Dermis microvascular lymphatic vessel endothelial cell (primary cell): Measurements from ENCODE around the gene ABT1. TPM values are rescaled to one million over a fixed set of nuclear protein-coding genes. Genes with fewer than 3 reads are reported as not detected.

Experiments used
- DNase-seq, 2 donors: peaks; one replicate each; pipeline versions ENCODE4 v3.0.0 to v3.0.0-alpha.2; 2010; ENCODE audit warnings: low read depth in 2 of 2
- total RNA-seq: library from RNA; depleted of rRNA; stranded (reverse); fragments of >200 nt; gene quantifications from 2 replicates; pipeline ENCODE4 v1.2.1, GENCODE V29; 2014

The ABT1 gene
- total RNA-seq, 1 donor from 2014 or later = 18.4 TPM

DNA sequence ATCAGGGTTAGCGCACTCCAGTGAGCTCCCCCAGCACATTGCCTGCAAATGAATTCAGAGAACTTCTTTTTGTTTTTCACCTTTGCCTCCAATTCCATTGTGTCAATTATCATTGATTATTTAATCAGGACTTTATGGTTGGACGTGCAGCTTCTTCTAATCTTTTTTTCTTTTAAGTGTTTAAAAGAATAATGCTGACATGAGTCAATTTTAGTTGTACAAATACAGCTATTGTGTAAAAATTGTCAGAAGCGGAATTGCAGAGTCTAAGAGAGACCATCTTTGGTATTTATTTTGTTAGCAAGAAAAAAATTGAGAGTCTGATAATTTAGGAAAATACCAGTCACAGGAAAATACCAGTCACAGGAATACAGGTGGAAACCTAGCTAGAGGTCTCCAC, 5.5 kb downstream of the ABT1 start:
- no peak for DNase-seq

DNA sequence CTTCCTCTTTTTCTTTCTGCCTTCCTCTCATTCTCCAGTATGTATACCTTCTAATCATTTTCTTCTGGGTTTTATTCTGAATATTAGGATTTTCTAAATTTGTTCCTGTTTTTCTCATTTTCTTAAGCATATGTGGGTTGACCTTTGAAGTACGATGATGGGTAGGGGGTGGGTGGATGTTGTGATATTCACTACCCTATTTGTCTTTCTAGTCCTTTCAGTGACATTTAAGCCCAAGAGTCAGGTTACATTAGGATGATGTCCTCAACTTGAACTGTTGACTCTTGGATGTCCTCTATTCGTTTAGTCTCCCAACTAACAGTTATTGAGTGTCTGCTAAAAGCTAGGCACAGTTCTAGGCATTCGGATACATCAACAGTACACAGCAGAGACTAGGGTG, 7.3 kb downstream of the ABT1 start:
- DNase-seq = no peak

DNA sequence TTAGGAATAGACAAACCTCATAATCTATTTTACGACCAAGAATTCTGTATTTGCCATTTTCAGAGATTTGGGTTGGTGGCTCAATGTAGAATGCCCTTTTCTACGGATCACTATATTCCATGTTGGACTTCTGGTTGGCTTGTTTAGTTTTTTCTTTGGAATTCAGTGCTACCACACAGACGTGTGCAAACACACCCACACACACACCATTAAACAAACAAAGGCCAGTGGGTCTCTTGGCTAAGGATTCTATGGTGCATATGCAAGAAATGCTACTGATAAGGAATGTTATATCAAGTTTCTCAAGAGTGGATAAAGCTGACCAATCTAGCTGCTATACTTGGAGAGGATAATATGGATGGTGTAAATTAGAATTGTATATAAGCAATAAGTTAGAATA, 8.0 kb downstream of the ABT1 start:
- DNase-seq = no peak

DNA sequence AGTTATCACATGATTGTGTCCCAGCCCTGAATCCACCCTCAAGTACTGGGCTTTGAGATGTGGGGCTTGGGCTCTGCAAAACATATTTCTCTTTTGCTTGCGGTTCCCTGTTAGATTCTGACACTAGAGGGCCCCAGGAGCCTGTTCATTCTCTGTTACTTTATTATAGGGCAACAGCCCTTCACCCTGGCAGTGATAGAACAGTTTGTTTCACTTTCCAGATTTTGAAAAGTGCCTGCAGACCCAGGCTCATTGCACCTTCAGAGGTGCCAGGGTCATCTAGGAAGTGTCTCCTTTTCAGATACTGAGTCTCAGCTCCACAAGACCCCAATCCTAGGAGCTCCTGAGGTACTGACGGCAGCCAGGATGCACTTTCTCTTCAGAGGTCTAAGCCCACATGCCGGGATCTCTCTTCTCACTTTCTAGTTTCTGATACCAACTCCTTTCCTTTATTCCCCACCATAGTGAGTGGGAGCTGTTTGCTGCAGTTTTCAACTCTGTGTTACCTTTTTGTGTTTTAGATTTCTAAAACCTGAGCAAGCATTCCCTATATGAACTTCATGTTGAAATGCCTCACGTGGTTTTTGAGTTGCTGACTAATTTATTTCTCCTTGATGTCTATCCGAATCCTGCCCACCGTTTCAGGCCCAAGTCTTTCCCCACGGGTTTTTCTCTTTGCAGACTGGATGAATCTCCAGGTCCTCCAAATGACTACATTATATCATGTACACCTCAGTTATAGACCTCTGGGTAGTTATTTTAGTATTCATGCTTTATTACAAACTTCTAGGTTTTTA, 10.9 kb downstream of the ABT1 start:
- peak; percentile 50 to 60 for DNase-seq

DNA sequence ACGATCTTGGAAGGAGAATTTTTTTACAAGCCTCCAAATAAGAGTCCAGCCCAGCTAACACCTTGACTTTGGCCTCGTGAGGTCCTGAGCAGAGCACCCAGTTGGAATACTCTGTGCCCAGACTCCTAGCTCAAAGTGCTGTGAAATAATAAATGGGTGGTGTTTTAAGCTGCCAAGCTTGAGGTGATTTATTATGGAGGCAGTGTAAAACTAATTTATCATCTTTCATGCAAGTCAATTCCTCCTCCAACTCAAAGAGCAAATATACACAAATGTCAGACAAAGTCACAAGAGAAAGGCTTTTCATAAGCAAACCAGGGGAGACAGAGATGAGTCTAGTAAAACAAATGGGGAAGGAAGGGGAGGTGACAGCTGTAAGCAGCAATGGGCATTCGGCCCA, 12.7 kb downstream of the ABT1 start:
- no peak for DNase-seq

DNA sequence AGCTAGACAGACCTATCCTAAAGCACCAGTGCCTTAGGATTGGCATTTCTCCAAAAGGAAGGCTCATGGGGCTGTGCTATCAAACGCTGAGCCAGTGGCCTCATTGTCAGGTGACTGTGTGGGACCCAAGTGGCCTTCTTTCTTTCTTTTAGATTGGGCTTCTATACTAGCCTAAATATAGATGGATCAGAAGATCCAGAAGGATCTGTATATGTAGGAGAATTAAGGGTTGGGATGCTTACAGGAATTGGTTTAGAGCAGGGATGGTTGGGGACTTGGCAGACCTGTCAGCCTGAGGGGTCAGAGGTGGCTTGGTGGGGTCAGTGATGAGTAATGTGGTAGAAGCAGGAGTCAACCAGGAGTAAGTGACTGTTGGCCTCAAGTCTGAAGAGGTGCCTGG, 14.8 kb downstream of the ABT1 start:
- no peak for DNase-seq

DNA sequence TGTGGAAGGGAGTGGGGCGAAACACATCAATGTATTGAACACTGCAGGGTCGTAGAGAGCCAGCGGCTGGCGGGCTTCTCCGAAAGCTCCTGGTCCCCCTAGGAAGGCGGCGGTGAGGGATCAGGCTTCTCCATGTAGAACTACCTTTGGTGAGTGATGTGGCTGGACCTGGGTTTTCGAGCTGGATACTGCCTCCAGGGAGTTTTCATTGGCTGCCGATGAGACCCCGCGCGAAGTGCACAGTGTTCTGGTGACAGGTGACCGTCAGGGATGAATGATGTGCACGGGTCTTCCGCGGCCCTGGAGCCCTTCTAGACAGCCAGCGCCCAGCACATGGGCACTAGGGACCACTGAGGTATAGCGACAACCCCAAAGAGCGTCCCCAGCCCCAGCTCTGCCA, 16.4 kb downstream of the ABT1 start:
- no peak for DNase-seq

DNA sequence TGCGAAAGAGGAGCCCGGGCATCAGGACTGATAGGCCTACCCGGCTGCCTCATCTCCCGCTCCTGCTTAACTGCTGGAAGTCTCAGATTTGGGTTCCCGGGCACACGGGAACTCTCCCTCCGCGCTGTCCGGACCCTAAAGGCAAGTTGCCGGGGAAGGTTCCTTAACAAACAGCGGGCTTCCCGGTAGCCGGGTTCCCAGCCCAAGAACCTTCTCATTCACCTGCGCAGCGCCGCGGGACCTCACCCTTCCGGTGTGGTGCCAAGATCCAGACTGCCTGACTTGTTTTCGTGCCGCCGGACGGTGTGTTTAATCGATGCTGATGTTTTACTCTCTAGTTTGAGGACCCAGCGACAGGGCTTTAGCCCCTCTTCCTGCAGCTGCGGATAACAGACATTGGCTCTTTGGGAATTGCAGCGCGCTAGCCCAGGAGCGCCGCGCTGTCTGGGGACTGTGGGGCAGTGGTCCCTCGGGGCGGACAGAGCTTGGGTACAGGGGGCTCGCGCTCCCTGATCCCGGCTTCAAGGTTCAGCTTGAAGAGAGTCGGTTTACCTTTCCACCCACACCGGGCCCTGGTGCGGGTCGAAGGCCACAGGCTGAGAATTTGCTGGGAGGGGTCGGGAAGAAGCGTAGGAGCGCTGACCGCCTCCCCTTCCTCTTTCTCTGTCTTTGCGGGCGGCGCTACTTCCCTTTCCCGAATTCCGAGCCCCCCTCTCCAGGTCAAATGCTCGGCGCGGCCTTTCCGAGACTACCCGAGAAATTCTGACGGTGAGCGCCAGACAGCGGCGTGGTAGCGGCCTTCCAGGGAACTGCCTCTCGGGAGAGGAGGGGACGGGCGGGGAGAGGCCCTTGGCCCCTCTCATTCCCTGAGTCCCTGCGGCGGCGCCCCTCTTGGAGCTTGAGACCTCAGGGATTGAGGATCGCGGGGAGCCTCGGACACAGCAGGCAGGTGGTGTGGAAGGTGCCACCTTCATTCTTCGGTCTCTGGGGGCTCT, 17.2 kb downstream of the ABT1 start:
- DNase-seq = no peak

DNA sequence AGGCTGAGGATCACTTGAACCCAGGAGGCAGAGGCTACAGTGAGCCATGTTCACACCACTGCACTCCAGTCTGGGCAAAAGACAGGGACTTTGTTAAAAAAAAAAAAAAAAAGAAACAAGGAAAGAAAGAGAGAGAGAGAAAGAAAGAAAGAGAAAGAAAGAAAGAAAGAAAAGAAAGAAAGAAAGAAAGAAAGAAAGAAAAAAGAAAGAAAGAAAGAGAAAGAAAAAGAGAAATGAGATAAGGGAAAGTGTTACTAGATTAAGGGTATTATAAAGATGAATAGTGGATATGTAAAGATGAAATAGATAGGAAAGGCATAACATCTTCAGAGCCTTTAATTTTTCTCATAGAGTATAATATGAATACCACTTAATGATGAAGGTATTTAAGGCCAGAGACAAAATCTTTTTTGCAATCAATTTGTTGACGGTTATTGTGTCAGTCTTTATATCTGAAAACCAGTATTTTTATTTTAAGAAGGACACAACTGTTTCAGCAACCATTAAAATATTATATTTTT, 26.6 kb downstream of the ABT1 start:
- DNase-seq = no peak

DNA sequence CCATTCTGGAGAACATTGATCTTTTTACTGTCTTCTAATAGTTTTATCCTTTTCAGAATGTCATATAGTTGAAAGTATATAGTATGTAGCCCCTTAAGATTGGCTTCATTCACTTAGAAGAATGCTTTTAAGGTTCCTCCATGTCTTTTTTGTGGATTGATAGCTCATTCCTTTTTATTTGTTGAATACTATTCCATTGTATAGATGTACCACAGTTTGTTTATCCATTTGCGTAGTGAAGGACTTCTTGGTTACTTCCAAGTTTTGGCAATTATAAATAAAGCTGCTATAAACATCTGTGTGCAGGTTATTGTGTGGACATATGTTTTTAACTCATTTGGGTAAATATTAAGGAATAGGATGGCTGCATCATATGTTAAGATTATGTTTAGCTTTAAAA, 27.8 kb downstream of the ABT1 start:
- DNase-seq = no peak

DNA sequence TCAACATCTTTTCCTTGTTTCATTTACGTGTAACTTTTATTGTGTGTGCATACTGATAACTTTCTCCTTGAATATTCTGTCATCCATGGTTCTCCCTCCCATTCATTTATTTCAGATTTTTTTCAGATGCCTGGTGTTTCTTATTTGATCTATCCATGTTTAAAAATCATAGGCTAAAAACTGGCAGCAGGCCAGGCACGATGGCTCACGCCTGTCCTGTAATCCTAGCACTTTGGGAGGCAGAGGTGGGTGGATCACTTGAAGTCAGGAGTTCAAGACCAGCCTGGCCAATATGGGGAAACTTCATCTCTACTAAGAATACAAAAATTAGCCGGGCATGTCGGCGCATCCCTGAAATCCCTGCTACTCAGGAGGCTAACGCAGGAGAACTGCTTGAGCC, 31.1 kb downstream of the ABT1 start:
- DNase-seq = no peak

DNA sequence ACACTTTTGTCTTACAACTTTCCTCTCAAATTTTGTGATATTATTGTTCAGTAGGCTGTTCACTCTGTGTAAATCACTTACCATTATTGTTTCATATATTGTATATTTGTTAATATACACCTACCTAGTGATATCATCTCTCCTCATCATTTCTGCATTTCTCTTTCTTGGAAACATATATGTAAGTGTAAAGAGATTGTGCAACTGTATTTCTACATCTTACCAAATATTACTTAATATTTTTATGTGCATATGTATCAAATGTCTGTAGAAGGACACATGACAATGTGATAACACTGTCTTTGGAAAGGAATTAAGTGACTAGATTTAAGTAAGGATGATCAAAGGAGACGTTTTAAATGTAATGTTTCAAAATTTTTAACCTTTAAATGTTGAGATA, 32.6 kb downstream of the ABT1 start:
- DNase-seq = no peak

DNA sequence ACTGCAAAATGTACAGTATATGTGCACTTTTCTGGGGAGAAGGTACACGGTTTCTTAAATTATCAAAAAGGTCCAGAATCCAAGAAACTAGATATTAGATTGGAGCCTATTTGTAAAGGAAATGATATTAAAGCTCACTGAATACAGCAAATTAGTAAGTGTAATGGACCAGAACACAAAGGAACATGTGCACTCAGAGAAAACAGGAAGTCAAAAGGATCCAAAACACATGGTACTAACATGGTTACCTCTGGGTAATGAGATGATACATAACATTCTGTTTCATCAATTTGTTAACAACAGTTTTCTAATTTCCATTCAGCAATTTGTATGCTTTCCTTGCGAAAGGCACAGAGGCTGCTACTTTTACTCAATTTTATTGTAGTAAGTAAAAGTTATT, 44.1 kb downstream of the ABT1 start:
- no peak for DNase-seq

DNA sequence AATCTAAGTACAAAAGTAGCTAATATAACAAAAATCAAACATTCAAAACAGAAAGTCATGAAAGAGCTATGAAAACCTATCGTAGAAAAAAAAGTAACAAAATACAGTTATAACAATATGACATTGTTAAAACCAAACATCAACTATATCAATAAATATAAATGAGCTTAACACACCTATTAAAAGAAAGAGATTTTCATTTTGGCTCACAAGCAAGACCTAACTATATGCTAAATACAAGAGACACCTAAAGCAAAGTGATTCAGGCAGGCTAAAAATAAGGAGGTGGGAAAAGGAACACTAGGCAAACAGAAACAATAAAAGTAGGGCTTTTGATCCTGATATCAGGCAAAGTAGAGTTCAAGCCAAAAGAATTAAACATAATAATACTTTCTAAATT, 49.3 kb downstream of the ABT1 start:
- DNase-seq = no peak

Other genes with a start within 250 kb of the ABT1 start
- gene BTN3A2, start 231.8 kb upstream of the ABT1 start, total RNA-seq = 15.8 and 17.8 TPM in 2 replicates
- 9.2 and 10.9 TPM in 2 replicates for gene BTN2A2, start 213.8 kb upstream of the ABT1 start, total RNA-seq
- 8.1 and 12.6 TPM in 2 replicates for gene BTN3A1, start 194.7 kb upstream of the ABT1 start, total RNA-seq
- gene BTN3A3, start 156.4 kb upstream of the ABT1 start, total RNA-seq = 8.9 and 12.1 TPM in 2 replicates
- gene BTN2A1, start 139.0 kb upstream of the ABT1 start, total RNA-seq = 6.0 and 7.0 TPM in 2 replicates
- gene BTN1A1, start 96.7 kb upstream of the ABT1 start, total RNA-seq = not detected in 2 replicates
- gene HMGN4, start 58.6 kb upstream of the ABT1 start, total RNA-seq = 46.1 and 59.6 TPM in 2 replicates
- gene ZNF322, start 62.8 kb downstream of the ABT1 start, total RNA-seq = 12.5 and 15.7 TPM in 2 replicates